ENCODE results near the gene ZNF207. TPM values are rescaled to one million over a fixed set of nuclear protein-coding genes. Genes with fewer than 3 reads are reported as not detected.
A peak's percentile ranks its signal among the peaks of the same experiment; 100 is the strongest.
"Not testable (repeated sequence)": the region's sequence is repeated elsewhere in the genome, so short reads cannot be mapped to it uniquely, and the experiment has no call there.

Gene ZNF207
- 146 and 188 TPM in 2 replicates for total RNA-seq (2014; rRNA removed; shearing (Covaris generic))

GRCh38 chr17:32349854-32350665, at the start of gene ZNF207:
ZNF207 (plus strand) TSS chr17:32350157; CDS start chr17:32350286, 129 bp downstream.
- peak; percentile 99 for DNase-seq (ENCODE audit: low spot score)

GRCh38 chr17:32302037-32302436, 47.9 kb upstream of the ZNF207 start:
- no peak for DNase-seq (ENCODE audit: low spot score)

GRCh38 chr17:32302860-32303649, 46.9 kb upstream of the ZNF207 start:
- no peak for DNase-seq (ENCODE audit: low spot score)

- no peak for DNase-seq (ENCODE audit: low spot score)
Observed at GRCh38 chr17:32303781-32304288, 46.1 kb upstream of the ZNF207 start.

GRCh38 chr17:32305049-32305448, 44.9 kb upstream of the ZNF207 start:
- no peak for DNase-seq (ENCODE audit: low spot score)

- DNase-seq (ENCODE audit: low spot score) = no peak
Observed at GRCh38 chr17:32307658-32308057, 42.3 kb upstream of the ZNF207 start.

- DNase-seq (ENCODE audit: low spot score) = no peak
Observed at GRCh38 chr17:32311028-32311536, 38.9 kb upstream of the ZNF207 start.

- no peak for DNase-seq (ENCODE audit: low spot score)
Observed at GRCh38 chr17:32314636-32315035, 35.3 kb upstream of the ZNF207 start.

GRCh38 chr17:32315171-32315570, 34.8 kb upstream of the ZNF207 start:
- no peak for DNase-seq (ENCODE audit: low spot score)

- DNase-seq (ENCODE audit: low spot score) = not testable (repeated sequence)
Observed at GRCh38 chr17:32316653-32317052, 33.3 kb upstream of the ZNF207 start.

GRCh38 chr17:32317353-32317752, 32.6 kb upstream of the ZNF207 start:
- no peak for DNase-seq (ENCODE audit: low spot score)

- DNase-seq (ENCODE audit: low spot score) = no peak
Observed at GRCh38 chr17:32318071-32318470, 31.9 kb upstream of the ZNF207 start.

- peak; percentile 93 for DNase-seq (ENCODE audit: low spot score)
Observed at GRCh38 chr17:32319548-32319905, 30.4 kb upstream of the ZNF207 start.

- not testable (repeated sequence) for DNase-seq (ENCODE audit: low spot score)
Observed at GRCh38 chr17:32320080-32320479, 29.9 kb upstream of the ZNF207 start.

- DNase-seq (ENCODE audit: low spot score) = no peak
Observed at GRCh38 chr17:32320847-32321246, 29.1 kb upstream of the ZNF207 start.

- DNase-seq (ENCODE audit: low spot score) = no peak
Observed at GRCh38 chr17:32323046-32323445, 26.9 kb upstream of the ZNF207 start.

GRCh38 chr17:32323811-32324491, 26.0 kb upstream of the ZNF207 start:
- DNase-seq (ENCODE audit: low spot score) = no peak

- no peak for DNase-seq (ENCODE audit: low spot score)
Observed at GRCh38 chr17:32327911-32328310, 22.0 kb upstream of the ZNF207 start.

GRCh38 chr17:32330147-32330546, 19.8 kb upstream of the ZNF207 start:
- DNase-seq (ENCODE audit: low spot score) = no peak

- no peak for DNase-seq (ENCODE audit: low spot score)
Observed at GRCh38 chr17:32331243-32332040, 18.5 kb upstream of the ZNF207 start.

- DNase-seq (ENCODE audit: low spot score) = no peak
Observed at GRCh38 chr17:32333187-32333586, 16.8 kb upstream of the ZNF207 start.

Data from HT-29 (cell line).